ENCODE results near the gene TOR1AIP1.

DNA sequence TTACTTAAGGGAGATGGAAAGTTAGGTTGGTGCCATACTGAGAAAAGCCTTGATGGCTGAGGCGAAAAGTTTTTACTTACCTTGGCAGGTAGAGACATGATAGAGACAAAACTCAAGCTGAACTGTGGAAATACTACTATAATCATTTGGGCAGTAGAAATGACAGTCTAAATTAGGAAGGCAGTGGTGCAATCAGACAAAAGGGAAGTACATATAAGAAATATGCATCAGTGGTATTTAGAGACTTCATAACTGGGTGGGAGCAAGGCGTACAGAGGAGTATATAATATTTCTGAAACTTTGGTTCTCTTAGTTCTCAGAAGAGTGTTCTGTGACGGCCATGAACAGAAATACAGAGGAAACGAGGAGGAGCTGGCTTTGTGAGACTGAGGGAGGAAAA lies 70.1 kb downstream of the TOR1AIP1 start:
- TF ChIP-seq, protein P1, sequence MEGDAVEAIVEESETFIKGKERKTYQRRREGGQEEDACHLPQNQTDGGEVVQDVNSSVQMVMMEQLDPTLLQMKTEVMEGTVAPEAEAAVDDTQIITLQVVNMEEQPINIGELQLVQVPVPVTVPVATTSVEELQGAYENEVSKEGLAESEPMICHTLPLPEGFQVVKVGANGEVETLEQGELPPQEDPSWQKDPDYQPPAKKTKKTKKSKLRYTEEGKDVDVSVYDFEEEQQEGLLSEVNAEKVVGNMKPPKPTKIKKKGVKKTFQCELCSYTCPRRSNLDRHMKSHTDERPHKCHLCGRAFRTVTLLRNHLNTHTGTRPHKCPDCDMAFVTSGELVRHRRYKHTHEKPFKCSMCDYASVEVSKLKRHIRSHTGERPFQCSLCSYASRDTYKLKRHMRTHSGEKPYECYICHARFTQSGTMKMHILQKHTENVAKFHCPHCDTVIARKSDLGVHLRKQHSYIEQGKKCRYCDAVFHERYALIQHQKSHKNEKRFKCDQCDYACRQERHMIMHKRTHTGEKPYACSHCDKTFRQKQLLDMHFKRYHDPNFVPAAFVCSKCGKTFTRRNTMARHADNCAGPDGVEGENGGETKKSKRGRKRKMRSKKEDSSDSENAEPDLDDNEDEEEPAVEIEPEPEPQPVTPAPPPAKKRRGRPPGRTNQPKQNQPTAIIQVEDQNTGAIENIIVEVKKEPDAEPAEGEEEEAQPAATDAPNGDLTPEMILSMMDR (IDR thresholded peaks at IDR 0.05 in 8 of 11, conservative IDR thresholded peaks at IDR 0.05 in 3 of 11): no peak
- TF ChIP-seq POLR2A (IDR thresholded peaks at IDR 0.05) (no peak), POLR2AphosphoS5 (IDR thresholded peaks at IDR 0.05) (no peak)
